ENCODE results near the gene KHNYN.
"Not testable (repeated sequence)": the region's sequence is repeated elsewhere in the genome, so short reads cannot be mapped to it uniquely, and the experiment has no call there.

KHNYN gene

DNA sequence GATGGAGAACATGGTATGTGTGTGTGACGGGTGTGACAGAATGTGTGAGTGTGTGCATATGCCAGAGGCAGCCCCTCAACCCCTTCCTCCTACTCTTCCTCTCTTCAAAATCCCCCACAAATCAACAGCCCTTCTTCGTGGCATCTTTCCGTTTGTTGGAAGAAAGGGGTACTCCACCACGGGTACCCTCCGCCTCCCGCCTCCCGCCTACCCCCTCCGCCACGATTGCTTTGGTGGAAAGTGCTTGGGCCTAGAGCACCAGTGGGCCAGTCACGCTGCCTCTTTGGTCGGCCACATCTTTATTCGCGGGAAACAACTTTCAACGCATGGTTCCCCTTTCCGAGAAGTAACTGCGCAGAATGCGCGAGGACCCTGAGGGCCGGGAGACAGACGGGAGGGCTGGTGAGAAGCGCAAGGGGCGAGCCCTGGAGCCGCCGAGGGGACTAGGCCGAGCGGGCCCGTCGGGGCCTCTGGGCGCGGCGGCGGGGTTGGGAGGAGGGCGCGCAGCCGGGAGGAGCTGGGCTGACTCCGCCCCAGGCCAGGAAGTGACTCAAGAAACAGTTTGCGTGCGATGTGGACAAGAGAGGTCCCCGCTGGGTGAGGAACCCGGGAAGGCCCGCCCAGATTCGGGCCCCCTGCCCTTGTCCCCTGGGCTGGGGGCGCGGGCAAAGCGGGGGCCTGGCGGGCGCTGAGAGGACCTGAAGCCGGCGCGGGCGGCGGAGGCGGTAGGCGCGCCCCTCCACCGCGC, at the start of gene KHNYN, which contains the start of gene CBLN3:
KHNYN (plus strand) TSS at position 560 of the 748 bp plus-strand sequence. CDS start 777 bp downstream, outside the sequence.
CBLN3 (minus strand) TSS at position 274 of the 748 bp plus-strand sequence. CDS start 614 bp downstream, outside the sequence.
- DNase-seq (ENCODE audit: low read depth) = peak; percentile 65

DNA sequence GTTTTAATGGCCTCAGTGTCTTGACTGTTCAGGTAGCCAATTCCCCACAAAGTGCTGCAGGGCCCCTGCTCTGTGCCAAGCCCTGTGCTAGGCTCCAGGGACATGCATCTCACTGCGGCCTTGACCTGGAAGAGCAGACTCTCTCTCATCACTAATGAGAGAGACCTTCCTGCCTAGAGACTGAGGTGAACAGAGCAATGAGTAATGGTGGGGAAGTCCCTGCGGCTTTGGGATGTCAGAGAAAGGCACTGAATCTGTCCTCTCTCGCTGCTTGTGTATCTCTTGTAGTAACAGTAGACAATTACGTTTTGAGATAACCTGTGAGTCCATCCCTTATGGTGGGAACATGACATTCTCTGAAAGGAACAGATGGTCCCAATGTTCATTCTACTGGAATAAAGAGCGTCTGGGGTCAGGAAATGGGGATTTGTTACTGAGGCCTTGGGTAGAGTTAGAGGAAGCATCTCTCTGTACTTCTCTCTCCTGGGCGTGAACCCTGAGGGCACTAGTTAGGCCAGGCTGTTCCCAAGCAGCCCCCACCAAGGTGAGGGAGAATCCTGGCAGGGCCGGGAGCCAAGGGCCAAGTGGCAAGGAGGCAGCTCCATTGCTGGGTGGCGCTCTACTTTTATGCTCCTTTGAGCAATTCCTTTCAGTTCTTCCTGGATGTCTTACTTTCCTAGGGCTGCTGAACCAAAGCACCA, 48.2 kb upstream of the KHNYN start:
- DNase-seq (ENCODE audit: low read depth) = no peak

DNA sequence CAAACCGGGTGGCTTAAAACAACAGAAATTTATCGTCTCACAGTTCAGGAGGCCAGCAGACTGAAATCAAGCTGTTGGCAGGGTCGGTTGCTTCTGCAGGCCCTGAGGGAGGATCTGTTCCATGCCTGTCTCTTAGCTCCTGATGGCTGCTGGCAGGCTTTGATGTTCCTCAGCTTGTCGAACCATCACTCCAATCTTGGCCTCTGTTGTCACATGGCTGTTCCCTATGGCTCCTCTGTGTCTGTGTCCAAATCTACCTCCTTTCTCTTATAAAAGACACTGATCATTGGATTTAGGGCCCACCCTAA, 47.7 kb upstream of the KHNYN start:
- DNase-seq (ENCODE audit: low read depth) = no peak

DNA sequence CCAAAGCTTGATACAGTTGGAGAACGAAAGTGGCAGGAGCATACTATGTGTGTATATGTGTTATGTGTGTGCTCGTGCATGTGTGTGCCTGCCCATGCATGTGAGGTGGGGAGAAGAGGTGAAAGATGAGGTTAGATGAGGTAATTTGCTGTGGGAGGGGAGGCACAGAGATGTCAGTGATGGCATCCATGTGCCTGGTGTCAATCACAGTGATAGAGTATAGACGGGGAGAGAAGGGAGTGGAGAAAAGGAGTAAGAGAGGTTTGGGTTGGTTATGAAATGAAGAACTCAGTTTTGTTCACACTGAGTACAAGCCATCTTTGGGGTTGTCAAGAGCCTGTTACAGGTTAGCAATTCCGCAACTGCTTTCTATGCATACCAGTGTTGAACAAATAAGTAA, 45.6 kb upstream of the KHNYN start:
- no peak for DNase-seq (ENCODE audit: low read depth)

DNA sequence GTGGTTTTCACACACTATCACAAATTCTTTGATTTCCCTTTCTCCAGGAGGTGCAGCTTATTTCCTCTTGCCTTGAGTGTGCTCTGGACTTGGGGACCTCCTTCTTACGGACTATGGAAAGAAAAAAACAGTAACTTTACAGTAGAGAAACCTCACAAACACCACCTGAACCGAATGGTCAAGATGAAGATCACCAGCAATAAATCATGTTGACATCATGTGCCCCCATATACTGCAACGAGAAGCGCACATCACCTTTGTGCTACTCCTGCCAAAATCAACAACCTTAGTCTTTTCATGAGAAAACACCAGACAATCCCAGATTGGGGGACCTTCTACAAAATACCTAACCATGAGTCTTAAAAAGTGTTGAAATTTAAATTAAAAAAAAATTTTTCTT, 44.2 kb upstream of the KHNYN start:
- no peak for DNase-seq (ENCODE audit: low read depth)

DNA sequence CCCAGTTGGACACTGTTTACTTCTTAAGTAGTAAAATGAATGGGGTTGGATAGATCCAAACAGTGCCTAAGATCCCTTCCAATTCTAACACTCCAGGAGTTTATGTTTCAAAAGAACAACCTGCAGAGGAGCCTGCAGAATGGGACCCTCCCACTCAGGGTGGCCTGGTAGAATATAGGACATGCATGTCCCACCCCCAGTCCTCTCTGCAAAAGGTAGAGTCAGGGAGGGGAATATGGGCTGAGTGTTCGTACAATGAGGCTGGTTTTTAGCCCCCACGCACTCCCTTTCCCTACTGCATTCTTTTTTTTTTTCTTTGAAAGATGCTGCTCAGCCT, 42.8 kb upstream of the KHNYN start:
- DNase-seq (ENCODE audit: low read depth) = no peak

DNA sequence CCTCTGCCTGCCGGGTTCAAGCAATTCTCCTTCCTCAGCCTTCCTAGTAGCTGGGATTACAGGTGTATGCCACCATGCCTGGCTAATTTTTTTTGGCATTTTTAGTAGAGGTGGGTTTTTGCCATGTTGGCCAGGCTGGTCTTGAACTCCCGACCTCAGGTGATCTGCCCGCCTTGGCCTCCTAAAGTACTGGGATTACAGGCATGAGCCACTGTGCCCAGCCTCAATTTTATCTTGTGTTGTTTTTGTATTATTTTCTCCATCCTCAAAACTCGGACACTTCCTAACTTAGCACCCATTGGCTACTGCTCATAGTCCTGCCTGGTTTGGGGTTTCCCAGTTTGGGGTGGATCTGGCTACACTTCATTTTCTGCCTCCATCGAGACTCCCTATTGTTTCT, 42.2 kb upstream of the KHNYN start:
- not testable (repeated sequence) for DNase-seq (ENCODE audit: low read depth)

DNA sequence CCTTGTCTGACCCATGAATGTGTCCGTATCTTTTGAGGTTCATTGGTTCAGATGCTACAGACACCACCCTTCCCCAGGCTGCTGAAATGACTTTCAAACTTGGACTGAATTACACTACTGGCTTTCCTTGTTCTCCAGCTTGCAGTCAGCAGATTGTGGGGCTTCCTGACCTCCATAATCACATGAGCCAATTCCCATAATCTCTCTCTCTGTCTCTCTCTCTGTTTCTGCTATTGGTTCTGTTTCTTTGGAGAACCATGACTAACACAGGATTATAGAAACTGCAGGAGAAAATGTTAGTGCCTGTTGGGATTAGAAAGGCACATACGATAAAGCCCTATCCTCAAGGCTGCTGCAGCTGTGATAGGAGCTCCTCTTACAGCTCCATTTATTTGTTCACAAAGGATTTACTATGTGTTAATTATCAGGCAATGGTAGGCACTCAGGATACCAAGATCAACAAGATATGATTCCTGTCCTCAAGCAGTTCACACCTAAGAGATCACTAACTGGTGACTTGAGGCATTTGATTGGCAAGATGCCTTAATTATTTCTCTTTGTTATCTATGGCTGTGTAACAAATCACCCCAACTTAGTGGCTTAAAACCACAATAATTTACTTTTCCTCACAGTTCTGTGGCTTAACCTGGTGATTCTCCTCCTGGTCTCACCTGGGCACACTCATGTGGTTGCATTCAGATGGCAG, 41.1 kb upstream of the KHNYN start:
- DNase-seq (ENCODE audit: low read depth) = no peak

DNA sequence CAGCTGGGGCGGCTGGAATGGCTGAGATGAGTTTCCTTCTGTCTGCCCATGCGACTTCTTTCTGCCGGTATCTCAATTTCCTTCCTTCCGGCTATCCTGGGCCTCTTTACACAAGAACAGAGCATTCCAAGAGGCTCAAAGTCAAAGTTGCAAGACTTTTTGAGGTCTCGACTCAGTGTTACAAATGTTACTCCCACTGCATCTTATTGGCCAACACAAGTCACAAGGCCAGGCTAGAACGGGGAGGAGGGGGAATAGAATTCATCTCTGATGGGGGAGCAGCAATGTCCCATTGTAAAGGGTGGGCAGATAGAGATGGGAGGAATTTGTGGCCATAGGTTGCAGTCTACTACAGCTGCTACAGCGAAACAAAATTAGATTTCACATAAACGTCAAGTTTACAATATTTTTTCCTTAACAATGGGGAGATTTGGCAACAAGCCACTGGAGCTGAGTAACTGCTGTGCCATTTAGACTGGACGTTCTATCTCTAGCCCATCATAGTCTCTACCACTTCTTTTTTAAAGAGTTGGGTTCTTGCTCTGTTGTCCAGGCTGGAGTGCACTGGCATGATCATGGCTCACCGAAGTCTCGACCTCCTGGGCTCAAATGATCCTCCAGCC, 40.4 kb upstream of the KHNYN start:
- no peak for DNase-seq (ENCODE audit: low read depth)

DNA sequence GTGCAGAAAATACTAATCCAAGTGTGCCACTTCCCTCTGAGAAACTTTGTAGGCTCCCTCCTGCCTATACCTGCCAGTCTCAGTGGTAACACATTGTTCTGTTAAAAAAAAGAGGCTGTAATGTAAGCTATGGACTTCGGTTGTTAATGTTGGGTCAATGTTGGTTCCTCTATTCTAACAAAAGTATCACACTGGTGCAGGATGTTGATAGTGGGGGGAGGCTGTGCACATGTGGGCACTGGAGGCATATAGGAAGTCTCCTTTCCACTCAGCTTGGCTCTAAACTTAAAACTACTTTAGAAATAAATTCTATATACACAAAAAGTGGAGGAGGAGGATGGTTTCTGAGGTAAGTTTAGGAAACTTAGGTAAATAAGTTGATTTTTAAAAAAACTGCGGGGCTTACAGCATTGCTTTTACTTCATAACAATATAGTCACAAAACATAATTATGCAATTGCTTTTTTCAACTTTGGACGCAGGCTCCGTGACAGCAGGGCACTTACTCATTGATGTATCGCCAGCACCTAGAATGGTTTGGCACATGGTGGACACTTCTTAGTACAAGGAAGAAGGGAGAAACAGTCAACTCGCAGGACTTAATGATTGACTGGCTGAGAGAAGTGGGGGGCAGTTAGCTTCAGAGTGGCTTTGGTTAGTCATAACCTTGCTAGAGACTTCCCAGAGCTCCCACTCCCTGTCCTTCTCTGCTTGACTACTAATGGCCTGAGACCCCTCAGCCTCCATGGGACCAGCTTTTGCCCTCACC, 38.9 kb upstream of the KHNYN start:
- DNase-seq (ENCODE audit: low read depth) = no peak

DNA sequence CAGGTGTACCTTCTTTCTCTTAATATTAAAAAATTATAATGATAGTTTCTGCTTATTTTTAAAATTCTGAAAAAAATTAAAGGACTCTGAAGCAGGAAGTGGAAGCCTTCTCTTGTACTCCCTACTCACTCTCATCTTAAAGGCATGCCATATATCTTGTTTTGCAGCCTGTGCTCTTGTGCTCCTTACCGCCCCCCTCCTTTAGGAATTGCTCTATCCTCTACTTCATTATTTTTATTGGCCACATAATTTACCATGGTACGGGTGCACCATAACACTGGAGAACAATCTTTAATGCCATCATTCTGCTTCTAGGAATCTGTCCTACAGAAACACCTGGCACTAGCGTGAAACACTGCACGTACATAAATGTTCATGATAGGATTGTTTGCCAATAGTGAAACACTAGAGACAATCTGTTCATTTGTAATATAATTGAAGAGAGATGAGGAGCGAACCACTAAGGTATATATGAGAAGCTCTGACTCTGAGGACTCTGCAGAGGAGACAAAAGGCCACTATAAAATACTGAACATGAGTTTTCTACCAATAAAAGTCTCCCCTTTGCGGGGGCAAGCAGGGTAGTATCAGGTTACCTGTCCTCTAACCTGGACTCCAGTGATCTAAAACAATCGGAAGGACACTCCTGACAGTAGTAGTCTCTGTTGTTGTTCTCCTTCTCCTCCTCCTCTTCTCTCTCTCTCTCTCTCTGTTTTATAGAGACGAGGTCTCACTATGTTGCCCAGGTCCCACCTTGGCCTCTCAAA, 37.2 kb upstream of the KHNYN start:
- DNase-seq (ENCODE audit: low read depth) = no peak

DNA sequence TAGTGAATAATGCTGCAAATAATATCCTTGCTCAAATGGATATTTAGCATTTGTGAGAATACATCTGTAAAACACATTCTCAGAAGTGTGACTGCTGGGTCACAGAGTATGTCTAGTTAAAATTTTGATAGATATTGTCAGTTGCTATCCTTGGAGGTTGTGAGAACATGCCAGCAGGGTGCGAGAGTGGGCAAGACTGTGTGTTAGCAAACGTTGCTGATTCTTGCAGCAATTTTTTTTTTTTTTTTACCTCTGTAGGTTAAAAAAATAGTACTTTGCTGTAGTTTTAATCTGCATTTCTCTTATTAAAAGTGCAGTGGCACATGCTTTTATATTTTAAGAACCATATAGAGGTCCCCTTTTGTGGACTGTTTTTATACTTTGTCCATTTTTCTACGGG, 35.5 kb upstream of the KHNYN start:
- DNase-seq (ENCODE audit: low read depth) = no peak

DNA sequence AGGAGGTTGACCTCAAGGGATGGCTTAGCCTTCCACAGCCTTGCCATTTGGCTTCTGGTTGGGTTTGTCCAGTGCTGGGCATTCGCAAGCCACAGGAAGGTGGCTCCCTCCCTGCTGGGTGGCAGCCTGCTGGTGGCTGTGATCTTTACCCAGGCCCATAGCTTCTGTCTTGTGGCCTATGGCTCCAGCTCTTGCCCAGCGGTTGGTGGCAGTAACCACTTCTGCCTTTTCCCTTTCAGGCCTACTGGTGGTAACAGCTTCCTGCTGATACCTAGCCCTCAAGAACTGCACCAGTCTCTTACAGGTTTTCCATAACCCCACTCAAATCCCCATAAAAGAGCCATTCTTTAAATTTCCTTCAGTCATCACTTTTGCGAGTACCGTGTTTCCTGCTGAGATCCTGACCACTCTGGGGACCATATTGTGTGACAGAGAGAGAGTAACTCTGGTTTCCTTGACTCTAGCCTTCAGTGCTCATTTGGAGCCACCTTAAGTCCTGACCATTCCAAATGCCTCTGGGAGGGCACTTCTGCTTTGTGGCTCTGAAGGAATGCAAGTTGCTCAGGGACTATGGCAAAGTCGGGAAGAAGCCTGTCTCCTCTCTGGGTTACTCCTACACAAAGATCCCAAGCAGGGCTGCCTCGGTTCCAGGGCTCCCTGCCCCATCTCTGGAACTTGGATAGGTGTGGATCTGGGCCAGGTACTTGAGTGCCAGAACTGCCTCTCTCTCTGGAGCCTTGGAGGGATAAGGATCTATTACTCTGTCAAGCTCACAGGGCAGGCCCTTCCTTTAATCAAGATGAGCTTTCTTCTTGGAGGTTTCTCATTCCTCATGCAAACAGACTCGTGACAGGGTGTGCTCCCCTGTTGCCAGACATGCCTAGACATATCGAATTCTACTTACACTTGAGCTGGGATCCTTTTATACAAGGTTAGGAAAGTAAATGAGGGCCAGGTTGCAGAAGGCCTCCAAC, 33.9 kb upstream of the KHNYN start:
- no peak for DNase-seq (ENCODE audit: low read depth)

DNA sequence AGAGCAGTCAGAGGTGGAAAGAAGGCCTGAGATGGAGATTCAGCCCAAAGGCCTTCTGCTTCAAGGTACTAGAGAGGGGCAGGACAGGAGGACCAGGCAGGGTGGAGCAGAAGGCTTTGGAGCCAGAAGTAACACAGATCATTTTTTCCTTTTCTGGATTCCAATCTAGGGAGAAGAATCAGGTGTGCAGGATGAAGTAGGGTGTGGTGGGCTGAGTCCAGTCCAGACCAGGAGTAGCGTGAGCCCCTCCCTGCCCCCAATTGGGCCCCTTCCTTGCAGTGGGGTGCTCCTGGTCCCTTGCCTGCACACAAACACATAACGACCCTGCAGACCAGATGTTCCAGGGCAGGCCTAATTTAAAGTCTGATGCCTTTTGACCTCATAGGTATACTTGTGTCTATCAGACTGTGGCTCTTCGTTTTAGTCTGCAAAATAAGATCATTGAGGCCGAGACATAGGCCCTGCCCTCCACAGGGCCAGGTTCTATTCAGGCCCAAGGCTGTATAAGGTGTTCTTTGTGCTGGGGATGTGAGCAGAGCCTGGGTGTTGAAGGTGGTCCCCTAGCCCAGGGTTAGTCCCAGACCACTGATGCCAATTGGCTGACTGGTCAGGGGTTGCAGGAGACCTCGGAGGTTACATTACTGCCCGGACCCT, 32.0 kb upstream of the KHNYN start:
- no peak for DNase-seq (ENCODE audit: low read depth)

DNA sequence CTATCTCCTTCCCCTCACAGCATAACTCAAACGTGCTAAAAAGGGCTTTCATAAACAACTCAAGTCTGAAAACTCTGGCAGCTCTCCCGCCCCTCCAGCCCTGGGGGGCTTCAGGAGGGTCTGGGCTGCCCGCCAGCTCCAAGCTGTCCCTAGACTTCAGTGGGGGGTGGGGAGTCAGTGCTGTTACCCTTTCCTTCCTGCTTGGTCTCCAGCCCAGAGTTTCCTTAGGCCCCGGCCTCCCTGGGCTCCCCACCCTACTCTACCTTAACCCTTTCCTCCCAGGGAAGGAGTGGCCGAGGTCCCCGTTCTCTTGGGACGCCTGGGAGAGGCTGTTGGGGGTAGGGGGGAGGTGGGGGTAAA, 31.5 kb upstream of the KHNYN start:
- DNase-seq (ENCODE audit: low read depth) = no peak

DNA sequence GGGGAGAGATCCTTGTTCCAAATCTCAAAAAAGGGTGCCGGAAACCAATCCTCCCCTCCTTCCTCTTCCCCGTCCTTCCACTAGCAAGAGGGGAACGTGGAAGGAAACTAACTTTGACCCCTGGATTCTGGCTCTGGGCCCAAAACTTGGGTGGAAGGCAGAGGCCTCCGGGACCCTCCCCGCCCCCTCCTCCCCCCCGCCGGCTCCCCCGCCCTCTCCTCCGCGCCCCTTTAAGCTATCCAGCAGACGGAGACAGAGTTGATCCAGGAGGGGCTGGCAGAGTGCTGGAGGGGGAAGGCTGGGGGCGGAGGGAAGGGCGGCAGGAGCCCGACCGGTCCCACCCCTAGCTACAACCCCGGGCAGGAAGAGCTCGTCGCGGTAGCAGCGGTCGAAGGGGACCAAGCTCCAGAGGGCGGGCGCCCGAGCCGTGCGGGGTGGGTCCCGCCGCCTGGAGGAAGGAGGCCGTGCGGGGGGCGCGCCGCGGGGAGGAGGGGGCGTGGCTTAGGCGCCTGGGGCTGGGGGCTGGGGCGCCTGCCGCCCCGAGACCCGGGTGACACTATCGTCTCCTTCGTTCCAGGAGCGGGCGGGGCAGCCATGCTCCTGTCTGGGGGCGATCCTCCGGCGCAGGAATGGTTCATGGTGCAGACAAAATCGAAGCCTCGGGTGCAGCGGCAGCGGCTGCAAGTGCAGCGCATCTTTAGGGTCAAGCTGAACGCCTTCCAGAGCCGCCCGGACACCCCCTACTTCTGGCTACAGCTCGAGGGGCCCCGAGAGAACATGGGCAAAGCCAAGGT, 30.9 kb upstream of the KHNYN start, which contains the start of gene NYNRIN:
NYNRIN (plus strand) TSS at position 351 of the 794 bp plus-strand sequence; CDS start at position 595, 244 bp downstream.
- no peak for DNase-seq (ENCODE audit: low read depth)

DNA sequence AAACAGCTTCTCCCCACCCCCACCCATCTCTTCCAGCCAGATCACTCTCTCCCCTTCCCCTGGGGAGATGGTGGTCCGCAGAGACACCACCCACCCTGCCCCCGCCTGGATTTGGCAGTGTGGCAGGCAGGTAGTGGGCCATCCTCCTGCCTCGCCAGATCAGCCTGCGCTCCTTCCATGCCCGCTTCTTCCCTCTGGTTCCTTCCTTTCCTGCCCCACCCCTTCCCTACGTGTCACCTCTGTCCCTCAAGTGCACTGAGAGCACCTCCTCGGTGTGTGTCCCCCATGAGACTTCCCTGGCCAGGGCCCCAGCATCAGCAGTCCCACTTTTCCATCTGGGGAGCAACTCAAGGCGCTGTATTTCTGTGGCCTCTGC, 30.3 kb upstream of the KHNYN start:
- no peak for DNase-seq (ENCODE audit: low read depth)

DNA sequence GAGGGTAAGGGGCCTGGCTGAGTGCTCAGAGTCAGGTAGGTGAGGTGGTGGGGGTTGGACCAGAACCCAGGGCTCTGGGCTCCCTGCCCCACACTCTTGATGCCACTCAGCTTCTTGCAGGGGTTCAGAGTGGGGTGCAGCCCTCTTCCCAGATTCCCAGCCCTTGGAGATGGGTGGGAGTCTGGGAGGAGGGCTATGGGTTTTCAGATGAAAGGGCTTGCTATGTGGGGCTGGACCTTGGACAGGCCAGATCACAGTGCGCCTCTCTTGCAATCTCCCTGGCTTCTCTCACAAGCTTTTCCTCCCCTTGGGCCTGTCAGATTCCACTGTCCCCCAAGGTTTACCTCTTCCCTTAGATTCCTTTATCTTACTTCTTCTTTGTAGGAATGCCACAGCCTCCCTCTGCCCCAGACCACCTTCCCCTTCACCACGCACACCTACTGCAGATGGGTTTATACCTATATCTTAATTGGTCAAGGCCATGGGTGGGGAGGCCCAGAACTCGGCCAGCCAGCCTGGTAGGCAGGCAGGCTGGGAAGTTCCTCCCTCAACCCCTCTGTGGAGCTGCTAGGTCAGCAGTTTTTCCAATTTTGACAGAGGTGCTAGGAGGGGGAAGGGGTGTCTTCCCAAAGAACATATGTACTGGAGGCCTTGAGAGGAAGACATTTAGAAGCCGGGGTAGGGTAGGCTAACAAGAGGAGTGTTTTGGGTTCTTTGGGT, 29.6 kb upstream of the KHNYN start:
- no peak for DNase-seq (ENCODE audit: low read depth)

Measured in stimulated activated CD8-positive, alpha-beta memory T cell treated with anti-CD3 and anti-CD28 coated beads, Interleukin-15, amount 100 ng/mL, for 24 hours (primary cell).